Activated T-helper 2 cell treated with anti-CD3 and anti-CD28 coated beads, Interferon-gamma antibody, Interleukin-2, Interleukin-4, amounts not matched to agents 10 μg/mL and 5 μg/mL and 100 μg/mL, durations not matched to agents 14 hours and 24 hours and 36 hours (primary cell): Measurements from ENCODE around the gene EYS. TPM values are rescaled to one million over a fixed set of nuclear protein-coding genes. Genes with fewer than 3 reads are reported as not detected.
"Not testable (repeated sequence)": the region's sequence is repeated elsewhere in the genome, so short reads cannot be mapped to it uniquely, and the experiment has no call there.

Experiments used
- DNase-seq: peaks from one replicate; pipeline ENCODE4 v3.0.0; 2021; ENCODE audit warnings: low spot score
- H3K27ac Mint-ChIP-seq: one replicate; pipeline ENCODE4 v1.8.0; 2021; ENCODE audit warnings: mixed read lengths
- H3K27me3 Mint-ChIP-seq: one replicate; pipeline ENCODE4 v1.8.0; 2021; ENCODE audit warnings: low read depth, mixed read lengths
- H3K36me3 Mint-ChIP-seq: one replicate; pipeline ENCODE4 v1.8.0; 2021; ENCODE audit warnings: low read depth, mixed read lengths
- H3K4me1 Mint-ChIP-seq: one replicate; pipeline ENCODE4 v1.8.0; 2021; ENCODE audit warnings: low read depth, mixed read lengths
- H3K4me3 Mint-ChIP-seq: one replicate; pipeline ENCODE4 v1.8.0; 2021; ENCODE audit warnings: low read depth, mild to moderate bottlenecking, moderate library complexity, mixed read lengths
- H3K9me3 Mint-ChIP-seq: one replicate; pipeline ENCODE4 v1.8.0; 2021; ENCODE audit warnings: mixed read lengths
- intact Hi-C: fragments of 100-400 bp; cut with micrococcal nuclease; formaldehyde crosslinking; loops from one replicate; pipeline ENCODE4 v1.15.1; 2023
- total RNA-seq: library from RNA; stranded (reverse); gene quantifications from 2 replicates; pipeline ENCODE4 v1.2.3, GENCODE V29; 2022

The EYS gene
- total RNA-seq, 1 donor from 2014 or later, result not detected

GRCh38 chr6:65399355-65400084 is 307.5 kb downstream of the EYS start:
- Mint-ChIP-seq H3K36me3 (no peaks in the 10 kb centered on the region), H3K9me3 (peaks cover 45% of the 10 kb centered on the region), H3K4me3 (no peak overlapping the region), H3K4me1 (no peaks in the 10 kb centered on the region), H3K27ac (no peak overlapping the region), H3K27me3 (no peaks in the 10 kb centered on the region)
- no peak for DNase-seq
- intact Hi-C loops, result no loop called here

- H3K4me3 Mint-ChIP-seq, result no peak overlapping the region
- intact Hi-C loops, result no loop called here
- no peaks in the 10 kb centered on the region for H3K36me3 Mint-ChIP-seq
- no peaks in the 10 kb centered on the region for H3K27me3 Mint-ChIP-seq
- no peak for DNase-seq
- no peaks in the 10 kb centered on the region for H3K4me1 Mint-ChIP-seq
- H3K9me3 Mint-ChIP-seq, result peaks cover 42% of the 10 kb centered on the region
- no peak overlapping the region for H3K27ac Mint-ChIP-seq
These were observed 308.2 kb downstream of the EYS start for GRCh38 chr6:65398851-65399250.

GRCh38 chr6:65350530-65350929 is 356.5 kb downstream of the EYS start:
- intact Hi-C loops, result no loop called here
- Mint-ChIP-seq H3K27ac (no peak overlapping the region), H3K9me3 (peaks cover 42% of the 10 kb centered on the region), H3K27me3 (no peaks in the 10 kb centered on the region), H3K4me3 (no peak overlapping the region), H3K4me1 (no peaks in the 10 kb centered on the region), H3K36me3 (no peaks in the 10 kb centered on the region)
- DNase-seq, result no peak

GRCh38 chr6:65302655-65303054 is 404.4 kb downstream of the EYS start:
- H3K36me3 Mint-ChIP-seq, H3K27me3 Mint-ChIP-seq, intact Hi-C loops, DNase-seq, H3K4me3 Mint-ChIP-seq, H3K9me3 Mint-ChIP-seq, H3K4me1 Mint-ChIP-seq, H3K27ac Mint-ChIP-seq: not testable (repeated sequence)

- intact Hi-C loops, result no loop called here
- Mint-ChIP-seq H3K4me1 (no peaks in the 10 kb centered on the region), H3K27me3 (no peaks in the 10 kb centered on the region), H3K27ac (no peak overlapping the region), H3K4me3 (no peak overlapping the region), H3K9me3 (peaks cover 10% of the 10 kb centered on the region), H3K36me3 (no peaks in the 10 kb centered on the region)
- DNase-seq, result no peak
These were observed 407.8 kb downstream of the EYS start for GRCh38 chr6:65299236-65299635.

GRCh38 chr6:65295812-65296211 is 411.2 kb downstream of the EYS start:
- Mint-ChIP-seq H3K4me3 (no peak overlapping the region), H3K36me3 (no peaks in the 10 kb centered on the region), H3K27me3 (no peaks in the 10 kb centered on the region), H3K27ac (no peak overlapping the region), H3K9me3 (peaks cover 23% of the 10 kb centered on the region), H3K4me1 (no peaks in the 10 kb centered on the region)
- intact Hi-C loops, result no loop called here
- DNase-seq, result no peak

- no peak overlapping the region for H3K4me3 Mint-ChIP-seq
- DNase-seq, result no peak
- H3K36me3 Mint-ChIP-seq, result no peaks in the 10 kb centered on the region
- no peak overlapping the region for H3K27ac Mint-ChIP-seq
- intact Hi-C loops, result no loop called here
- H3K27me3 Mint-ChIP-seq, result no peaks in the 10 kb centered on the region
- H3K4me1 Mint-ChIP-seq, result no peaks in the 10 kb centered on the region
- peaks cover 17% of the 10 kb centered on the region for H3K9me3 Mint-ChIP-seq
These were observed 417.5 kb downstream of the EYS start for GRCh38 chr6:65289491-65289890.

- Mint-ChIP-seq H3K36me3 (no peaks in the 10 kb centered on the region), H3K4me1 (no peaks in the 10 kb centered on the region), H3K4me3 (no peak overlapping the region), H3K27ac (no peak overlapping the region), H3K9me3 (peaks cover 3% of the 10 kb centered on the region), H3K27me3 (no peaks in the 10 kb centered on the region)
- intact Hi-C loops, result no loop called here
- DNase-seq, result no peak
These were observed 421.8 kb downstream of the EYS start for GRCh38 chr6:65285275-65285674.

GRCh38 chr6:65280060-65280459 is 427.0 kb downstream of the EYS start:
- DNase-seq, result no peak
- Mint-ChIP-seq H3K36me3 (no peaks in the 10 kb centered on the region), H3K4me3 (no peak overlapping the region), H3K9me3 (peaks cover 26% of the 10 kb centered on the region), H3K27ac (no peak overlapping the region), H3K27me3 (no peaks in the 10 kb centered on the region), H3K4me1 (no peaks in the 10 kb centered on the region)
- intact Hi-C loops, result no loop called here

- Mint-ChIP-seq H3K4me3 (no peak overlapping the region), H3K27ac (no peak overlapping the region), H3K36me3 (no peaks in the 10 kb centered on the region), H3K4me1 (no peaks in the 10 kb centered on the region), H3K9me3 (peaks cover 39% of the 10 kb centered on the region), H3K27me3 (no peaks in the 10 kb centered on the region)
- DNase-seq, result no peak
- intact Hi-C loops, result no loop called here
These were observed 444.8 kb downstream of the EYS start for GRCh38 chr6:65262241-65262640.

- H3K27ac Mint-ChIP-seq, result no peak overlapping the region
- no peaks in the 10 kb centered on the region for H3K36me3 Mint-ChIP-seq
- no peaks in the 10 kb centered on the region for H3K27me3 Mint-ChIP-seq
- H3K4me3 Mint-ChIP-seq, result no peak overlapping the region
- intact Hi-C loops, result no loop called here
- H3K9me3 Mint-ChIP-seq, result peaks cover 47% of the 10 kb centered on the region
- no peak for DNase-seq
- H3K4me1 Mint-ChIP-seq, result no peaks in the 10 kb centered on the region
These were observed 447.0 kb downstream of the EYS start for GRCh38 chr6:65259982-65260381.

GRCh38 chr6:65259059-65259458 is 448.0 kb downstream of the EYS start:
- Mint-ChIP-seq H3K9me3 (peaks cover 51% of the 10 kb centered on the region), H3K27me3 (no peaks in the 10 kb centered on the region), H3K27ac (no peak overlapping the region), H3K36me3 (no peaks in the 10 kb centered on the region), H3K4me1 (no peaks in the 10 kb centered on the region), H3K4me3 (no peak overlapping the region)
- intact Hi-C loops, result no loop called here
- no peak for DNase-seq

GRCh38 chr6:65253041-65253440 is 454.0 kb downstream of the EYS start:
- peaks cover 19% of the 10 kb centered on the region for H3K9me3 Mint-ChIP-seq
- intact Hi-C loops, result no loop called here
- DNase-seq, result no peak
- H3K4me1 Mint-ChIP-seq, result no peaks in the 10 kb centered on the region
- H3K36me3 Mint-ChIP-seq, result no peaks in the 10 kb centered on the region
- no peaks in the 10 kb centered on the region for H3K27me3 Mint-ChIP-seq
- no peak overlapping the region for H3K27ac Mint-ChIP-seq
- no peak overlapping the region for H3K4me3 Mint-ChIP-seq
